Measurements from ENCODE around the gene SHBG.
"Not testable (repeated sequence)": the region's sequence is repeated elsewhere in the genome, so short reads cannot be mapped to it uniquely, and the experiment has no call there.

Gene SHBG

GRCh38 chr17:7629939-7630571 lies at the start of gene SHBG:
Gene SHBG, plus strand, starts transcription at chr17:7630135. Its CDS starts 38 bp downstream, at chr17:7630173.
- in situ Hi-C loops (cut with MboI; ENCODE audit: low sequenced_read_pairs): no loop called here

GRCh38 chr17:7580604-7581575 lies 49.0 kb upstream of the SHBG start:
- in situ Hi-C loops (cut with MboI; ENCODE audit: low sequenced_read_pairs): no loop called here

DNA sequence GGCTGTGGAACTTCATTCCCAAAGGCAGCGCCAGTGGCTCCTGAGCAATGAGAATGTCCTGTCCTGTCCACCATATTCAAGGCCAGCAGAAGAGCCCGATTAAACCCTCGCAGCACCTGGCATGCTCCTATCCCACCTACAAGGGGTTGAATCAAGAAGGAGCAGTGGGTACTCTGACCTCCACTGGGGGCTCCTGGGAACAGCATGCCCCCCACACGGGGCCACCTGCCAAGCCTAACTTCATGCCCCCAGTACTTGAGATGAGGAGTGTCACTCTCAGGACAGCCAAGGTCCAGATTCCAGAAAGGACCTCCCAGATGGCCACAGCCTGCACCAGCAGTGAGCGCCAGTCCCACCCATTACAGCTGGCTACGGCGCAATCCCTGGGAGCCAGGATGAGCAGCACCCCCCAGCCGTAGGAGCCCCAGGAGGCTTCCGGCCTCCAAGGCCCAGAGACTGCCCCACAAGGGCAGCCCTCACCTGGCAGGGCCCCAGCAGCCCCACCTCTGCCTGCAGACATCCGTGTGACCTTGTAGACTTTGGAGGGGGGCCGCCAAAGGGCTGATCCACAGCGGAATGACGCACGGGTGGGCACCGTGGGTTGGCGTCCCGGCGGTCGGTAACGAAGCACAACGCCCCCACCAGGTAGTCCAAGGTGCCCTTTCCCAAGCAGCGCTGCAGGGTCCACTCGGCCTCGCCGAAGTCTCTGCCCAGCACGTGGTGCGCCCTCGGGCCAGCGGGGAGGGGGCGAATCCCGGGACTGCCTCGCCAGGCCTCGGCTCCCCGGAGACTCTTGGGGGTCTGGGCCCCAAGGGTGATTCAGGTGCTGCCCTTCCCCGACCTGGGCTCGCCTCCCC lies 47.3 kb upstream of the SHBG start:
- in situ Hi-C loops (cut with MboI; ENCODE audit: low sequenced_read_pairs): no loop called here

- in situ Hi-C loops (cut with MboI; ENCODE audit: low sequenced_read_pairs): no loop called here
These were observed 46.5 kb upstream of the SHBG start, which contains the start of gene MPDU1 for GRCh38 chr17:7583253-7584109. Gene MPDU1, plus strand, starts transcription at chr17:7583852. Its CDS starts 11 bp downstream, at chr17:7583863.

GRCh38 chr17:7586673-7587419 lies 43.1 kb upstream of the SHBG start:
- in situ Hi-C loops (cut with MboI; ENCODE audit: low sequenced_read_pairs): no loop called here

- in situ Hi-C loops (cut with MboI; ENCODE audit: low sequenced_read_pairs): no loop called here
These were observed 42.3 kb upstream of the SHBG start for GRCh38 chr17:7587420-7588151.

- in situ Hi-C loops (cut with MboI; ENCODE audit: low sequenced_read_pairs): no loop called here
These were observed 41.3 kb upstream of the SHBG start for GRCh38 chr17:7588553-7589203.

GRCh38 chr17:7589204-7589868 lies 40.6 kb upstream of the SHBG start:
- in situ Hi-C loops (cut with MboI; ENCODE audit: low sequenced_read_pairs): no loop called here

- in situ Hi-C loops (cut with MboI; ENCODE audit: low sequenced_read_pairs): no loop called here
These were observed 39.8 kb upstream of the SHBG start, which contains the start of gene SOX15 for GRCh38 chr17:7589891-7590691. Gene SOX15, minus strand, starts transcription at chr17:7590094. Its CDS starts 418 bp downstream, at chr17:7589676.

- in situ Hi-C loops (cut with MboI; ENCODE audit: low sequenced_read_pairs): no loop called here
These were observed 39.2 kb upstream of the SHBG start for GRCh38 chr17:7590743-7591142.

DNA sequence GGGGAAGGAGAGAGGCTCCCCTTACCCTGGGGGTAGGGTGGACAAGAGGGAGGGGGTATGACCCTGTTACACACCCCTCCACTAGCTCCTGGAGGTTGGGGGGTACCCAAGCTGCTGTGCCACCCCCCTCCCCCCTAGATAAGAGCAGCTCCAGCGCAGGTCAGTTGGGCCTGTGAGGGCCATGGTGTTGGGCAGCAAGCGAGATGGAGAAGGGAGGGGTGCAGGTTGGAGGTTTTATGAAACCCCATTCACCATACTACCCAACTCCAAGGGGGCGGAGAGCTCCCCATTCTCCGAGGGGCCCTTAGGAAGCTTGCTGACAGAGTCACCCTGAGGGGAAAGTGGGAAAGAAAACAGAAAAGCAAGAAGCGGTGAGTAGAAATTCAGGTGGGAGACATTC lies 38.3 kb upstream of the SHBG start:
- in situ Hi-C loops (cut with MboI; ENCODE audit: low sequenced_read_pairs): no loop called here

GRCh38 chr17:7592422-7593021 lies 37.4 kb upstream of the SHBG start:
- in situ Hi-C loops (cut with MboI; ENCODE audit: low sequenced_read_pairs): no loop called here

- in situ Hi-C loops (cut with MboI; ENCODE audit: low sequenced_read_pairs): no loop called here
These were observed 36.6 kb upstream of the SHBG start for GRCh38 chr17:7593296-7593695.

GRCh38 chr17:7597561-7597960 lies 32.4 kb upstream of the SHBG start:
- in situ Hi-C loops (cut with MboI; ENCODE audit: low sequenced_read_pairs): not testable (repeated sequence)

- in situ Hi-C loops (cut with MboI; ENCODE audit: low sequenced_read_pairs): no loop called here
These were observed 23.7 kb upstream of the SHBG start for GRCh38 chr17:7606280-7606679.

DNA sequence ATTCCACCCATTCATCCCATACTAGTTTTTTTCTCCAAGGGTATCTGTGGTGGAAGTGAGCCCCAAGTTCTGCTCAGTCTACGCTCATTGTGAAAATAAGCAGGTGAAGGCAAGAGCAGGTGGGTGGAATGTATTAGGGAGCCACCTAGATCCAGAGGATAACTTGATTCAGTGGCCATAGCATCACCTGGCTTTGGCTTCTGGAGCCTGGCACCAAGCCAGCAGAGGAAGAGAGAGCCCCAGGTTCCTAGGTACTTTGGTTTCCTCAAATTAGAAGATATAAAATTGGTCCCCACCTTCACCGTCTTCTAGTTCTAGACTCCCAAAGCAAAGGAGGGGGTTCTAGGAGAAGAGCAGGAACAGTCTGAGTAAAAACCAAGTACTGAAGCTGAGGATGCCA lies 19.3 kb upstream of the SHBG start:
- in situ Hi-C loops (cut with MboI; ENCODE audit: low sequenced_read_pairs): no loop called here

Data from hTERT RPE-1 (cell line).